Measurements from ENCODE around the gene H3-3A. TPM values are rescaled to one million over a fixed set of nuclear protein-coding genes. Genes with fewer than 3 reads are reported as not detected.

H3-3A gene
- total and polyA plus RNA-seq, 4 donors: 76.6 to 338 (median 189) TPM

DNA sequence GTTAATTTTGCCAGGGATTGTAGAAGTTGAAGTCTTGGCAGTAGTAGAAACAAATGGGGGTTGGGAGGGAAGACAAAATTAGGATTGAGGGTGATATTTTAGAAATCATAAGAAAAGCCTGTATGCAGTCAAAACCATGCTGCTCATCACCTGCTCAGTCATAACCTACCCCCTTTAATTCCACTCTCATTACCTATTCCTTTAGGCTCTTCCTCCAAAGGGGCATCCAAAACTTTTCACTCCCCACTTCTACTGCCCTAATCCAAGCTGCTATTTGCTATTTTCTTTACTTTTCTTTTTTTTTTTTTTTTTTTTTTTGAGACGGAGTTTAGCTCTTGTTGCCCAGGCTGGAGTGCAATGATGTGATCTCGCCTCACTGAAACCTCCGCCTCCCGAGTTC lies 11.5 kb downstream of the H3-3A start (continued):
- TF ChIP-seq, protein P1, sequence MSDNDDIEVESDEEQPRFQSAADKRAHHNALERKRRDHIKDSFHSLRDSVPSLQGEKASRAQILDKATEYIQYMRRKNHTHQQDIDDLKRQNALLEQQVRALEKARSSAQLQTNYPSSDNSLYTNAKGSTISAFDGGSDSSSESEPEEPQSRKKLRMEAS (IDR thresholded peaks at IDR 0.05): no peak
- TF ChIP-seq HNF4G (IDR thresholded peaks at IDR 0.05) (no peak), NR2F2 (IDR thresholded peaks at IDR 0.05) (no peak), TAF1 (conservative IDR thresholded peaks at IDR 0.05) (no peak)
- TF ChIP-seq, protein P2, sequence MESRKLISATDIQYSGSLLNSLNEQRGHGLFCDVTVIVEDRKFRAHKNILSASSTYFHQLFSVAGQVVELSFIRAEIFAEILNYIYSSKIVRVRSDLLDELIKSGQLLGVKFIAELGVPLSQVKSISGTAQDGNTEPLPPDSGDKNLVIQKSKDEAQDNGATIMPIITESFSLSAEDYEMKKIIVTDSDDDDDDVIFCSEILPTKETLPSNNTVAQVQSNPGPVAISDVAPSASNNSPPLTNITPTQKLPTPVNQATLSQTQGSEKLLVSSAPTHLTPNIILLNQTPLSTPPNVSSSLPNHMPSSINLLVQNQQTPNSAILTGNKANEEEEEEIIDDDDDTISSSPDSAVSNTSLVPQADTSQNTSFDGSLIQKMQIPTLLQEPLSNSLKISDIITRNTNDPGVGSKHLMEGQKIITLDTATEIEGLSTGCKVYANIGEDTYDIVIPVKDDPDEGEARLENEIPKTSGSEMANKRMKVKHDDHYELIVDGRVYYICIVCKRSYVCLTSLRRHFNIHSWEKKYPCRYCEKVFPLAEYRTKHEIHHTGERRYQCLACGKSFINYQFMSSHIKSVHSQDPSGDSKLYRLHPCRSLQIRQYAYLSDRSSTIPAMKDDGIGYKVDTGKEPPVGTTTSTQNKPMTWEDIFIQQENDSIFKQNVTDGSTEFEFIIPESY (IDR thresholded peaks at IDR 0.05): no peak
- TF ChIP-seq, protein P3, sequence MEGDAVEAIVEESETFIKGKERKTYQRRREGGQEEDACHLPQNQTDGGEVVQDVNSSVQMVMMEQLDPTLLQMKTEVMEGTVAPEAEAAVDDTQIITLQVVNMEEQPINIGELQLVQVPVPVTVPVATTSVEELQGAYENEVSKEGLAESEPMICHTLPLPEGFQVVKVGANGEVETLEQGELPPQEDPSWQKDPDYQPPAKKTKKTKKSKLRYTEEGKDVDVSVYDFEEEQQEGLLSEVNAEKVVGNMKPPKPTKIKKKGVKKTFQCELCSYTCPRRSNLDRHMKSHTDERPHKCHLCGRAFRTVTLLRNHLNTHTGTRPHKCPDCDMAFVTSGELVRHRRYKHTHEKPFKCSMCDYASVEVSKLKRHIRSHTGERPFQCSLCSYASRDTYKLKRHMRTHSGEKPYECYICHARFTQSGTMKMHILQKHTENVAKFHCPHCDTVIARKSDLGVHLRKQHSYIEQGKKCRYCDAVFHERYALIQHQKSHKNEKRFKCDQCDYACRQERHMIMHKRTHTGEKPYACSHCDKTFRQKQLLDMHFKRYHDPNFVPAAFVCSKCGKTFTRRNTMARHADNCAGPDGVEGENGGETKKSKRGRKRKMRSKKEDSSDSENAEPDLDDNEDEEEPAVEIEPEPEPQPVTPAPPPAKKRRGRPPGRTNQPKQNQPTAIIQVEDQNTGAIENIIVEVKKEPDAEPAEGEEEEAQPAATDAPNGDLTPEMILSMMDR (IDR thresholded peaks at IDR 0.05; ENCODE audit: low read depth, low read length, missing input control): no peak

DNA sequence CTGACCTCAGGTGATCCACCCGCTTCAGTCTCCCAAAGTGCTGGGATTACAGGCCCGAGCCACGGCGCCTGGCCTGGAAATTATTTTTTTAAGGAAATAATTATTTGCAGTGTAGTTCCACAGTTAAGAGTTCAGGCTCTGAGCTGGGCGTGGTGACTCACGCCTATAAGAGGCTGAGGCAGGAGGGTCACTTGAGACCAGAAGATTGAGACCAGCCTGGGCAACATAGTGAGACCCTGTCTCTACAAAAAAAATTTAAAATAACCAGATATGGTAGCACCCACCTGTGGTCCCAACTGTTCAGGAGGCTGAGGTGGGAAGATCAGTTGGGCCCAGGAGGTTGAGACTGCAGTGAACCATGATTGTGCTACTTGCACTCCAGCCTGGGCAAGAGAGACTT lies 13.9 kb downstream of the H3-3A start:
- Histone ChIP-seq H3K27me3 (ENCODE audit: control insufficient read depth in 4 of 4, insufficient read depth in 4 of 4, low read length in 3 of 4) (no peaks in the 10 kb centered on the region), H3K36me3 (ENCODE audit: control insufficient read depth in 4 of 4, insufficient read depth in 3 of 4, low read depth in 1 of 4, low read length in 3 of 4) (peaks cover 0 to 19% (median 14%) of the 10 kb centered on the region in 4 donors), H3K9ac (ENCODE audit: low read depth in 1 of 2, low read length in 2 of 2) (no peak overlapping the region), H3K4me1 (ENCODE audit: control insufficient read depth in 4 of 4, insufficient read depth in 4 of 4, low read length in 3 of 4) (no peaks in the 10 kb centered on the region), H3K4me3 (ENCODE audit: low read depth in 1 of 3, low read length in 3 of 3) (no peak overlapping the region), H3K9me3 (ENCODE audit: control insufficient read depth in 4 of 4, low read length in 3 of 4) (no peaks in the 10 kb centered on the region), H3K27ac (ENCODE audit: low read depth in 1 of 2, low read length in 2 of 2) (no peak overlapping the region)
- no peak for DNase-seq (ENCODE audit: low spot score)
- WGBS: 94% methylated on average over 6 of the region's 6 CpGs
- TF ChIP-seq EGR1 (IDR thresholded peaks at IDR 0.05; ENCODE audit: low read depth in 2 of 2) (no peak), NR2F2 (IDR thresholded peaks at IDR 0.05) (no peak), FOXA2 (IDR thresholded peaks at IDR 0.05) (no peak), JUND (IDR thresholded peaks at IDR 0.05) (no peak), HNF4A (conservative IDR thresholded peaks at IDR 0.05) (no peak), YY1 (IDR thresholded peaks at IDR 0.05) (no peak), RAD21 (IDR thresholded peaks at IDR 0.05) (no peak), RXRA (IDR thresholded peaks at IDR 0.05) (no peak), HNF4G (IDR thresholded peaks at IDR 0.05) (no peak), FOXA1 (IDR thresholded peaks at IDR 0.05) (no peak), GABPA (IDR thresholded peaks at IDR 0.05 in 1 of 2, conservative IDR thresholded peaks at IDR 0.05 in 1 of 2) (no peak), SP1 (IDR thresholded peaks at IDR 0.05) (no peak), TAF1 (conservative IDR thresholded peaks at IDR 0.05) (no peak)
- TF ChIP-seq, protein P4, sequence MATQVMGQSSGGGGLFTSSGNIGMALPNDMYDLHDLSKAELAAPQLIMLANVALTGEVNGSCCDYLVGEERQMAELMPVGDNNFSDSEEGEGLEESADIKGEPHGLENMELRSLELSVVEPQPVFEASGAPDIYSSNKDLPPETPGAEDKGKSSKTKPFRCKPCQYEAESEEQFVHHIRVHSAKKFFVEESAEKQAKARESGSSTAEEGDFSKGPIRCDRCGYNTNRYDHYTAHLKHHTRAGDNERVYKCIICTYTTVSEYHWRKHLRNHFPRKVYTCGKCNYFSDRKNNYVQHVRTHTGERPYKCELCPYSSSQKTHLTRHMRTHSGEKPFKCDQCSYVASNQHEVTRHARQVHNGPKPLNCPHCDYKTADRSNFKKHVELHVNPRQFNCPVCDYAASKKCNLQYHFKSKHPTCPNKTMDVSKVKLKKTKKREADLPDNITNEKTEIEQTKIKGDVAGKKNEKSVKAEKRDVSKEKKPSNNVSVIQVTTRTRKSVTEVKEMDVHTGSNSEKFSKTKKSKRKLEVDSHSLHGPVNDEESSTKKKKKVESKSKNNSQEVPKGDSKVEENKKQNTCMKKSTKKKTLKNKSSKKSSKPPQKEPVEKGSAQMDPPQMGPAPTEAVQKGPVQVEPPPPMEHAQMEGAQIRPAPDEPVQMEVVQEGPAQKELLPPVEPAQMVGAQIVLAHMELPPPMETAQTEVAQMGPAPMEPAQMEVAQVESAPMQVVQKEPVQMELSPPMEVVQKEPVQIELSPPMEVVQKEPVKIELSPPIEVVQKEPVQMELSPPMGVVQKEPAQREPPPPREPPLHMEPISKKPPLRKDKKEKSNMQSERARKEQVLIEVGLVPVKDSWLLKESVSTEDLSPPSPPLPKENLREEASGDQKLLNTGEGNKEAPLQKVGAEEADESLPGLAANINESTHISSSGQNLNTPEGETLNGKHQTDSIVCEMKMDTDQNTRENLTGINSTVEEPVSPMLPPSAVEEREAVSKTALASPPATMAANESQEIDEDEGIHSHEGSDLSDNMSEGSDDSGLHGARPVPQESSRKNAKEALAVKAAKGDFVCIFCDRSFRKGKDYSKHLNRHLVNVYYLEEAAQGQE (IDR thresholded peaks at IDR 0.05): no peak
- TF ChIP-seq, protein P3 (IDR thresholded peaks at IDR 0.05; ENCODE audit: low read depth, low read length, missing input control): no peak
- TF ChIP-seq, protein P1 (IDR thresholded peaks at IDR 0.05): no peak
- TF ChIP-seq, protein P5, sequence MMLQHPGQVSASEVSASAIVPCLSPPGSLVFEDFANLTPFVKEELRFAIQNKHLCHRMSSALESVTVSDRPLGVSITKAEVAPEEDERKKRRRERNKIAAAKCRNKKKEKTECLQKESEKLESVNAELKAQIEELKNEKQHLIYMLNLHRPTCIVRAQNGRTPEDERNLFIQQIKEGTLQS (IDR thresholded peaks at IDR 0.05): no peak
- TF ChIP-seq, protein P2 (IDR thresholded peaks at IDR 0.05): no peak

Data from liver (tissue), 9 donors.